Osteocyte (in vitro differentiated cells): ENCODE measurements around the gene SLC25A1. TPM values are rescaled to one million over a fixed set of nuclear protein-coding genes. Genes with fewer than 3 reads are reported as not detected.

Source experiments
- DNase-seq: peaks from one replicate; pipeline ENCODE4 v3.0.0; 2021; ENCODE audit warnings: mixed read lengths; ENCODE audit not compliant: unreplicated experiment; ENCODE audit errors: extremely low spot score
- H3K27ac Mint-ChIP-seq: one replicate; pipeline ENCODE4 v1.8.0; 2021; ENCODE audit warnings: mild to moderate bottlenecking, mixed read lengths; ENCODE audit not compliant: unreplicated experiment
- H3K27me3 Mint-ChIP-seq: one replicate; pipeline ENCODE4 v1.8.0; 2021; ENCODE audit warnings: mixed read lengths; ENCODE audit not compliant: unreplicated experiment
- H3K36me3 Mint-ChIP-seq: one replicate; pipeline ENCODE4 v1.8.0; 2021; ENCODE audit warnings: mixed read lengths; ENCODE audit not compliant: unreplicated experiment
- H3K4me1 Mint-ChIP-seq: one replicate; pipeline ENCODE4 v1.8.0; 2021; ENCODE audit warnings: mixed read lengths; ENCODE audit not compliant: unreplicated experiment
- H3K4me3 Mint-ChIP-seq: one replicate; pipeline ENCODE4 v1.8.0; 2021; ENCODE audit warnings: mild to moderate bottlenecking, moderate library complexity, mixed read lengths; ENCODE audit not compliant: unreplicated experiment
- H3K9me3 Mint-ChIP-seq: one replicate; pipeline ENCODE4 v1.8.0; 2021; ENCODE audit warnings: mixed read lengths; ENCODE audit not compliant: unreplicated experiment
- total RNA-seq: library from RNA; stranded (reverse); gene quantifications from 2 replicates; pipeline ENCODE4 v1.2.1, GENCODE V29; 2021
- TF ChIP-seq, protein P1 (sequence below): fragments of 200-600 bp; sonication (generic); IDR thresholded peaks from 2 replicates; pipeline ENCODE4 v1.5.0; 2021; ENCODE audit warnings: antibody characterized with exemption, mild to moderate bottlenecking, moderate library complexity

Gene SLC25A1
- total RNA-seq, 1 donor from 2014 or later, result 96.1 TPM

GRCh38 chr22:19187716-19188563 lies 9.4 kb upstream of the SLC25A1 start:
- Mint-ChIP-seq H3K9me3 (no peaks in the 10 kb centered on the region), H3K27ac (no peak overlapping the region), H3K36me3 (no peaks in the 10 kb centered on the region), H3K4me1 (peaks cover 11% of the 10 kb centered on the region), H3K27me3 (no peaks in the 10 kb centered on the region), H3K4me3 (no peak overlapping the region)
- no peak for DNase-seq
- TF ChIP-seq, protein P1, sequence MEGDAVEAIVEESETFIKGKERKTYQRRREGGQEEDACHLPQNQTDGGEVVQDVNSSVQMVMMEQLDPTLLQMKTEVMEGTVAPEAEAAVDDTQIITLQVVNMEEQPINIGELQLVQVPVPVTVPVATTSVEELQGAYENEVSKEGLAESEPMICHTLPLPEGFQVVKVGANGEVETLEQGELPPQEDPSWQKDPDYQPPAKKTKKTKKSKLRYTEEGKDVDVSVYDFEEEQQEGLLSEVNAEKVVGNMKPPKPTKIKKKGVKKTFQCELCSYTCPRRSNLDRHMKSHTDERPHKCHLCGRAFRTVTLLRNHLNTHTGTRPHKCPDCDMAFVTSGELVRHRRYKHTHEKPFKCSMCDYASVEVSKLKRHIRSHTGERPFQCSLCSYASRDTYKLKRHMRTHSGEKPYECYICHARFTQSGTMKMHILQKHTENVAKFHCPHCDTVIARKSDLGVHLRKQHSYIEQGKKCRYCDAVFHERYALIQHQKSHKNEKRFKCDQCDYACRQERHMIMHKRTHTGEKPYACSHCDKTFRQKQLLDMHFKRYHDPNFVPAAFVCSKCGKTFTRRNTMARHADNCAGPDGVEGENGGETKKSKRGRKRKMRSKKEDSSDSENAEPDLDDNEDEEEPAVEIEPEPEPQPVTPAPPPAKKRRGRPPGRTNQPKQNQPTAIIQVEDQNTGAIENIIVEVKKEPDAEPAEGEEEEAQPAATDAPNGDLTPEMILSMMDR, result no peak

GRCh38 chr22:19184276-19184997 lies 5.9 kb upstream of the SLC25A1 start:
- H3K4me3 Mint-ChIP-seq, result no peak overlapping the region
- TF ChIP-seq, protein P1, result no peak
- DNase-seq, result no peak
- H3K27me3 Mint-ChIP-seq, result no peaks in the 10 kb centered on the region
- H3K9me3 Mint-ChIP-seq, result no peaks in the 10 kb centered on the region
- H3K27ac Mint-ChIP-seq, result peak overlapping the region; percentile 60
- peaks cover 14% of the 10 kb centered on the region for H3K4me1 Mint-ChIP-seq
- no peaks in the 10 kb centered on the region for H3K36me3 Mint-ChIP-seq

- Mint-ChIP-seq H3K36me3 (no peaks in the 10 kb centered on the region), H3K27ac (no peak overlapping the region), H3K4me1 (peaks cover 17% of the 10 kb centered on the region), H3K4me3 (no peak overlapping the region), H3K27me3 (no peaks in the 10 kb centered on the region), H3K9me3 (no peaks in the 10 kb centered on the region)
- no peak for DNase-seq
- TF ChIP-seq, protein P1, result no peak
Measured at GRCh38 chr22:19183216-19183615, 4.7 kb upstream of the SLC25A1 start.

- Mint-ChIP-seq H3K4me1 (peaks cover 17% of the 10 kb centered on the region), H3K36me3 (no peaks in the 10 kb centered on the region), H3K9me3 (no peaks in the 10 kb centered on the region), H3K27ac (no peak overlapping the region), H3K4me3 (no peak overlapping the region), H3K27me3 (no peaks in the 10 kb centered on the region)
- no peak for DNase-seq
- TF ChIP-seq, protein P1, result no peak
Measured at GRCh38 chr22:19182472-19183157, 4.1 kb upstream of the SLC25A1 start.
